Epidermal melanocyte (primary cell): ENCODE data around the gene CCBE1.

ENCODE experiments used
- DNase-seq: peaks from one replicate; pipeline ENCODE4 v3.0.0; 2011; ENCODE audit warnings: low spot score; ENCODE audit not compliant: insufficient read length

The CCBE1 gene

DNA sequence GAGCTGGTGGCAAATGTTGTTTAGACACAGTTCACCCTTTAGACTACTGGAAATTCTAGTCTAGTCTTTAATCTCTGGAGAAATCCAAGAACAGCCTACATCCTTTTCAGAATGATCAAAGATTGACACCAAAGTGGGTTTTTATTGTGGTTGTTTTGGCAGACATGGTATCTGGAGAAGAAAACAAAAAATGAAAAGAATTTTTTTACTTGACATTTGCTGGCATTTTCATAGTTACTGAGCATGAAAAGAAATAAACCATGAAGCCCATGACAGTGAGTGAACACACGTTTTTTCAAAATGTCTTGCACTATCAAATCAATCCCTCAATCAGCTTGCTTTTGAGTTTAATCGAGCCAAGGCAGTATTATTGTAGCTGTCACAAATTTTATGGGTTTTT is 125.3 kb downstream of the CCBE1 start:
- DNase-seq: no peak

DNA sequence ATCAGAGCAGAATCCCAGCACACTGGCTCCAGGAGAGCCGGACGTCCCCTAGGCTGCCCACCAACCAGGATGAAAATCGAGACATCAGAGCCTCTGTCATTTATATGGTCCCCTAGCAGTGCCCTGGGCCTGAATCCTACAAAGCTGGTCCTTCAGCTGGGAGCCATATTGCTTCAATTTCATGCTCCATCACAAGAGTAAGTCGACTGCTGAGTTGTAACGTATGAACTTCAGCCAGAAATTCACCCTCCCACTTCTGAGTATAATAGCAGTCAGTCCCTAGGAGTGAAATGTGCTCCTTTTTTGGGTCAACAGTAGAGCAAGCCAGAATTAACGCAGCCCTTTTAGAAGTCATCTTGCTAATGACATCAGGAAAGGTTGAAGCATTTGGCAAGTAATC is 126.4 kb downstream of the CCBE1 start:
- no peak for DNase-seq

DNA sequence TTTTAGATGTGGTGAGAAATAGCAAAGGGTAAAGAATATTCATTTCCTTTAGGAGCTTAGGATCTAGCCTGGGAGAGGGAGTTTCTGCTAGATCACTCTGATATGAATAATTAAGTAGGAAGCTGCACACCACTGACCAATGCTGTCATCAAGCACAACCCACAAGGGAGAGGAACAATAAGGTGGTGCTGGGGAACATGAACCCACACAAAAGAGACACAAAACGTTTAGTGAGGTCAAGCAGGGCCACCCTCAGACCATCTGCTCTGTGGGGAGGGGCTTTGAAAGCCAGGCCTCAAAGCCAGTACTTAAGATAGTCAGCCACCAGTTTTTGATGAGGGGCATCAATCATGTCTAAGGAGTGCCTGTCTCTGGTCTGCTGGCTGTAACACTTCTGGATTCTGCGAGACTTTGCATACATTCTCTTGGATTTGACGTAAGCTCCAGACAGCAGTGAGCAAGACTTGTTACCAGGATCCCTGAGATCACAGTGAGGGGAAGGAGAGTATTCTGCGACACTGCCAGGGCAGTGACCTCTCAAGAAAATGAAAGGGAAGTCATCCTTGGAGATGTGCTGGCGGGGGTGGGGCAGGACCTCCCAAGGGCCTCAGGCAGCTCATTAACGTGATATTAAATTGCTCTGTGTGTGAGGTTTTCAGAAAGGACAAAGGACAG is 127.0 kb downstream of the CCBE1 start:
- no peak for DNase-seq

DNA sequence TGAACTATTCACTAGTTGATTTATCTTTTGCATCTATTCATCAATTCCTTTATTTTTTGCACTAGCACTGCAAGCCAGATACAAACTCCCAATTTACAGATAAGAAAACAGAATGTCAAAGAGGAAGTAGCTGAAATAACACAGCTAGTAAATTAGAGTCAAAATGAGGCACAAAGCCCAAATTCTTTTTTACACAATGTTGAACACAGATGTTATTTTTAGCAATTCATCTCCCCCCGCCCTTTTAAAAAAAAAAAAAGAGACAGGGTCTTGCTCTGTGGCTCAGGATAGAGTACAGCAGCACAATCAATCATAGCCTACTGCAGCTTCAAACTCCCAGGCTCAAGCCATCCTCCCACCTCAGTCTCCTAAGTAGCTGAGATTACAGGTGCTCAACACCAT is 127.8 kb downstream of the CCBE1 start:
- no peak for DNase-seq

DNA sequence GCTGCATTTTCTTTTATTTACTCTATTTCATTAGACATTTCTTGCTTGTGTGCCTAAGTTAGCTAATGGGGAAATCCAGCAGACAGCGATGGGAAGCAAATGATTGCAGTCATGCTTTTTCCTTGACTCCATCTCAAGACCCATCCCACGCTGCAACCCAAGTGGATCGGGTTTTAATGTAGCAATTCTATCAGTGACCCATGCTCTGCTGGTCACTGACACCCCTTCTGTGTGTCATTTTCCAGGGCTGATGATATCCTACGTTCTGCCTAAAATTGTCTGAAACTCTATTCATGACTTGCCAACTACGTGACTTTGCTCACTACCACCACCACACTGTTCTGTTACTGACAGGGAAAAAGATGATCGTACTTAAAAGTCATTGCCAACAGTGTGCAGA is 129.8 kb downstream of the CCBE1 start:
- DNase-seq: no peak

DNA sequence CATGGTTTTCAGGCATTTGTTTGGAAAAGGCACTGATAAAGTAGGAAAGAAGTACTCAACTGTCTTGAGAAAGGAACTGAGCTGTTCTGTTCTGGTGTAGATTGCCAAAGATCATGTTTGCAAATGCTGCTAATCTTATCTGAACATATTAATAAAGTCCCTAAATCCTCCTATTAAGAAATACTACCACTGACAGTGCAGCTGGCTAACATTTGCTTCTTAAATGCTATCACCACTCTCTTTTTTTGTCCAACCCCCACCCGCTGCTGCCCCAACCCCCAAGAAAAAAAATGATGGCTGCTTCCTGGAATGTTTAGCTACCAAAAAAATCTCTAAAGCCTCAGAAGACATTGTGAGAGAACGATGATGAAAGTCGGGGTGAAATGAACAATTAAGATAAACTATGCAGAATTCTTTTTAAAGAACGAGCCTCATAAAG is 130.7 kb downstream of the CCBE1 start:
- DNase-seq: no peak

DNA sequence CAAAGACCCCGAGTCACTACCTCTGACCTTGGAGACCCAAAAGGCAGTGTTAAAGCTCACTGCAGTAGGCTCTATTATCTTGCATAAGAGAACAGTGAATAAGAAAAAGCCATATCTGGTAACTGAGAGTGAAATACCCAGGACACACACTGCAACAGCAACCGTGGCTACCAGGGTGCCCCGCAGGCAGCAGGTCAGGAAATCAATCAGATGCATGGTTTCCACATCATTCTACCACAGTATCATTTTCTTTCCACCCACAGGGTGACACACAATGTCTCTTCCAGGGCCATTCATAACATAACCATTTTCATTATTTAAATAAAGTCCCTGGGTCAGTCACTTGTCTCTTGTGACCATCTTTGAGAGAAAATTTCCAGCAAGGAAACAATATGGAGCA is 131.3 kb downstream of the CCBE1 start:
- no peak for DNase-seq

DNA sequence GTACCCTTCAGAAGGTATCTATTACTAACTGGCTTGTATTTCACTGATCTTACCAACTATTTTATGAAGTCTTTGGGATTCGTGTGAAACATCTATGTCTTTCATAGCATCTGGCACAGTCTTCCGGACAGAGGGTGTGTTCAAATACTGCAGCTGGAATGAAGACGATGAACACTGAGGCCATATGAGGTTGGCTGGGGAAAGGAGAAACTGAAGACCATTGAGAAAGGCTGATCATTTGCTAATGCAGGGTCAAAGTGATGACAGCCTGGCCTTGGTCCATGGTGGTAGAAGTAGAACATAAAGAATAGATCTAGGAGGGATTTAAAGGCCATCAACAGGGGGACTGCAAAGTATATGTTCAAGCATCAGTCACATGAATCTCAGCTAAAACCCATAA is 132.7 kb downstream of the CCBE1 start:
- DNase-seq: no peak

DNA sequence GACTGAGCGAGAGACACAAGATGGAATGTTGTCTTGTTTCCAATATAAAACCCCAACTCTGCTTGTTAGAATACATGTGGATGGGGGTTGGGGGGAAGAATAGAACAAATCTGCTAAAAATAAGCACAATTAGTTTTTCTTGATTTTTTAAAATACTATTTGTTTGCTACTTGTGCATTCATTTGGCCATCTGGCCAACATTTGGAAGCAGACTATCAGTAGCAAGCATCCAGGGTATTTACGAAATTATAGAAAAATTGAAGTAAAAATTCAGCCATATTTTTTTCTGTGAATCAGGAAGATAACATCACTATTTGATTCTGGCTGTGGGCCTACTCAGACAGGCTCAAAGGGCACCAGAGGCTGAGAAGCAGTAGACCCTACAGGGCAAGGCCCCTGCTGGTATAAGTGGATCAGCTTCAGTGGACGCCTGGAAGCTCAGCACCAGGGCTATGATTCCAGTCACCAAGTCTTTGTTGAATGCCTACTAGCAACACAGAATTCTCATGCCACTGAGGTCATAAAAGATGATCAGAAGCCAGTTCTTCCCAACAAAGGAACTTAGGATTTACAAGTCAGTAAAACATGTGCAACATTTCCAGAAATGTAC is 133.9 kb downstream of the CCBE1 start:
- no peak for DNase-seq

DNA sequence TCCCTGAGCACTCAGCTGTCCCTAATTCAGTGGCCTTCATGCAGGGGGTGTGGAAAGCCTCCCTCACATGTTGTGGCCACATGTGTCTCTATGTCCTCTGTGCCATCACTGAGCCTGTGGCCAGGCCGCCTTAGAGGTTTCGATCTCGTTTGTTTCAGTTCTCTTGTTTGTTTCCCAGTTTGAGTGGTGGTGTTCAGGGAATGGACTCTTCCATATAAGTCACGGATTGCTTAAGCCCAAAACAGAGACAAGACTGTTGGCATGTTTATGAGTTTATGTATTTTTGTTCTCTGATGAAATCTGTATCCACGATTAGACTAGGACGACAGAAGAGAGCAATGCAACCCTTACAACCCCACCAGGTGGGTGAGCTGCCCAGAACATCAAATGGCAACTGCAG is 134.5 kb downstream of the CCBE1 start:
- DNase-seq: no peak

DNA sequence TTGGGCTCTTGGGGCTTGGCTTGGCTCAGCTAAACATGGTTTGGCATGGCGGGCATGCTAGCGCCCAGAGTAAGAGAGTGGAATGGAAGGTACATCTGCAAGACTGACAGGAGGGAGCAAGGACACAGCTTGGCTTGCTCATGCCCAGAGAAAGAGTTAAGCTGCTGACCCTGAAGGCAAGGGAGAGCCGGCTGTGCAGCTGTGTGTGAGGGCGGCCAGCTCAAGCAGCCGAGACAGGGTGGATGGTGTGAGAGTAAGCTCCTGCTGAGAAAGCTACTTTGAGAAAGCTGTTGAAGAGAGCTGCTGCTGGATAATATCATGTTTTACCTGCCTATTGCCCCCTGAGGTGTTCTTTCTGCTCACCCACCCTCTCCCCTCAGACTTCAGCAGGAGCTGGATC is 135.6 kb downstream of the CCBE1 start:
- DNase-seq: no peak

DNA sequence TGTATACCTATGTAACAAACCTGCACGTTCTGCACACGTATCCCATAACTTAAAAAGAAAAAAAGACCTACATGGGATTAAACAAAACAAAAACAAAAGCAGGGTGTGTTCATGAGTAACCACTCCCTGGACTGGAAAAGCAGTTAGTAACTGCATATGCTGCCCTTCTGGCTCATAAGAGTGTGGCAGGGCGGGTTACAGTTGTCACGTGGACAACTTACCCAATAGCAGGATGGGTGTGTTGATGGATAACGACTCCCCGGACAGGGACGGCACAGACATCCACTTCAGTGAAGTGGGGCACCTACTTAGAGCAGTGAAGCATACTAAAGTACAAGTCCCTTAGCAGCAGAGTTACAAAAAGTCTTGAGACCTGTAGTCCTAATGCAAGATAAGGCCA is 136.7 kb downstream of the CCBE1 start:
- no peak for DNase-seq

DNA sequence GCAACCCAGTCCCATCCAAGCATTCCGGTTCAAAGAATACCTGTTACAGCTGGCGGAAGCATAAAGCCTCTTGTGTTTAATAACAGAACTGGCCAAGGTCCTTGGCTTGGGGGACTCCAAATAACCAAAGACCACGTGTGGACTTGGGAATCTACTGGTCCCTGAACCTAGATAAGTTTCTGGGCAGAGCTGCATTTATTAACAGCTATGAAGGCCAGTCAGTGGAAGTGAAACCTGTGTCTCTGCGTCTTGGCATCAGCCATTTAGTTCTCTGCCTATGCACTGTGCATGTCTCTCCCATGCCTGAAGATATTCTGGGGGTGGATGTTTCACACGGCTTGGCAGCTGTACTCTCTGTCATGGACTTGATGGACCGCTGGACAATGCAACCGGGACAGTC is 137.7 kb downstream of the CCBE1 start:
- DNase-seq: no peak

DNA sequence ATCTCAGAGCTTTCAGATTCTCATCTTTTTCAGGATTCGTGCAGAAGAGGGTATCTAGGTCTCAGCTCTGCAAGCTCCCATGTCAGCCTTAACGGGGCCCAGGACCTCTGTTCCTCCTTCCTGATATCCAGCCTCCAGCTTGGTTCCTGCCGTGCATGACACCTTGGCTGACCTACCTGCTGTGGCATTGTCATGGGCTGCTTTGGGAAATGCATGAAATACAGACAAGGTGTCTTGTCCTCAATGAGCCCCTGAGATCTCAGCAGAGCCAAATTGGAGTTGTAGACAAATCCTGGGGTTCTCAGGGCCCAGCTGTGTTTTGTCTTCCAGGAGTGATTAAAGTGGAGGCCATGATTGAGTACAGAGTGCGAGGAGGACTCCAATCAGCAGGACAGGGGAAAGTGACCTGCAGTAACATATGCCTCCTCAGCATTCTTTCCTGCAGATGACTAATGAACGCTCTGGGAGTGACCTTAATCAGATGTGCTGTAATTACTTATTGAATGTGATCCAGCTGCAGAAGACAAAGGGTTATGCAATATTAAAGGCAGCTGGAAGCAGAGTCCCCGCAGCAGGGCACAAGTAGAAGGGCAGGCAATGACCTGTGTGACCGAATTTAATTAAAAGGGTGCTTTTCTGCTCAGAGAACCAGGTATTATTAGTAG is 141.1 kb downstream of the CCBE1 start:
- DNase-seq: no peak

DNA sequence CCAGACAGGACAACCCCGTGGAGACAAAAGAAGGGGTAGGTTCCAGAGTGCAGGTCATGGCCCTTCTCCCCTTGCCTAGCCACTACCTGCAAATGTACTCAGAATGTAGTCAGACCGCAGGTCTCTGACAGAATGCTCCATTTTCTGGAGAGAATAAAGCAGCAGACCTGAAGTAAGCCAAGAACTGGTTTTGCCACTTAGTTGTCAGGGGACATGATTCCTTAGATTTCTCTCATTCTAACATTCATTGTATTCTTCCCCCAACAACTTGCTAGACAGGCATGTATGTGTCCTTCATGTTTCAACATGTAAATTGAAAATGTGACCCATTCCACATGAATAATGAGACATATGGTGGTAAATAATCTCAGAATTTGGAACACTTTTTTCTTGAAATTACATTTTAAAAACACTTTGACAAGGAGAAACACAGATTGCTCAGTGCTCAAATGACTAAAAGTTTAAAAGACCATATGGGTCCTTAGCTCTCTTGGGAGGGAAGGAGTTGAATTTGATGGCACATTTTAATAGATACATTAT is 142.4 kb downstream of the CCBE1 start:
- no peak for DNase-seq

DNA sequence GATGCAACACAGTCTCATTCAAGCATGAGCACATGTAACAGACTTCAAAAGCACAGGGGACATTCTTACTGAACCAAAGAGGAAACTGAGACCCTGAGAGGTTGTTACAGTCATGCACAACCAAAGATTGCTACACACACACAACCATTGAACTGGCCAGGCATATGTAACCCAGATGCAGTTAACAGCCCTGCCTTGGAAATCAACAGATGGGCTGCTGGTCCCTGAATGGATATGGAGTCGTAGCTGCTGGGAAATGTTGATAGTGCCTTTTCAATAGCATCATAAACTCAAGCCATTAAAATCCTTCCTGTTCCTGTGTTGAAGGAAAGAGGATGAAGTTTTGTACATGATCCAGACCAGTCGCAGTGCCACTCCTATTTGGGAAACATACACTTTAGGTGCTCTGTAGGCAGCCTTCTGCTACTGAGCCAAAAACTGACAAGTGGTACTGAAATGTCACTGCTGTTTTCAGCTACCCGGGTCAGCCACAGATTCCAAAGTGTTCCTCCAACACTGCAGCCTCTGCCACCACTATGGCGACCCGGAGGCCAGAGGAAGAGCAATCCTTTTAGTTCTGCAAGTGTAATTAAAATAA is 143.9 kb downstream of the CCBE1 start:
- no peak for DNase-seq

DNA sequence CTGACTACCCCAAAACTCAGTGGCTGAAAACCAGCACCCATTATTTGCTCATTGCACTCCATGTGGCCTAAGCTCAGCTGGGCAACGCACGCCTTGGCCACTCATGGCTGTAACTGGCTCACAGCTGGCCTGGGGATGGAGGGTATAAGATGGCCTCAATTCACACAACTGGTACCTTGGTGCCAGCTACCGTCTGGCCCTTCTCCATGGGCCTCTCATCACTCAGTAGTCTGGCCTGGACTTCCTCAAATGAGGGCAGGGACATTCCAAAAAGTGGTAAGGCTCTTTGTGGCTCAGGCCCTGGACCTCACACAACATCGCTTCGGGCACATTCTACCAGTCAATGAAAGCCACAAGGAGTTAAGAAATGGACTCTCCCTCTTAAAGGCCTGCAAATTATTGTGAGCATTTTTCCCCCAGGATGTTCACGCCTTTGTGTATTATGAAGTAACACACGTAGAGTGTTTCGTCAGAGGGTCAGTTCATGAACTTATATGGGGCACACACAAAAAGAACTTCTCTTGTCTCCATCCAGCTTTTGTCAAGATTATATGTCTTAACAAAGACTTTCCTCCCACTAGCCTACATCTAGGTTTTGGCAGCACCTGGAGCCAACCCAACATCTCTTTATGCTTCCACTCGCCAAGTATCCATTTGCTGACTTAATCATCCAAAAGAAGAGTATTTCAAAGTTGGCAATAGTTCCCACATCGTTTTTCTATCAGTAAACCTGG is 145.2 kb downstream of the CCBE1 start:
- DNase-seq: no peak

DNA sequence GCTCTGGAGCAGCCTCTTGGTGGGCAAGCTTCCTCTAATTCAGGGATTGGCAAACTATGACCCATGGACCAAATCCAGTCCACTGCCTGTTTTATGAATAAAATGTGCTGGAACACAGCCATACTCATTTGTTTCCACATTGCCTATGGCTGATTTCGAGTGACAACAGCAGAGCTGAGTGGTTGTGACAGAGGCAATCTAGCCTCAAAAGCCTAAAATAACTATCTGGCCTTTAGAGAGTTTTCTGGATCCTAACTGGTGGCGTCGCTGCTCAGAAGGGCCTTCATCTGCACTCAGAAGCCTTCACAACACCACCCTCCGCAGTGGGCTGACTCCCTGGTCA is 147.1 kb downstream of the CCBE1 start:
- DNase-seq: no peak

DNA sequence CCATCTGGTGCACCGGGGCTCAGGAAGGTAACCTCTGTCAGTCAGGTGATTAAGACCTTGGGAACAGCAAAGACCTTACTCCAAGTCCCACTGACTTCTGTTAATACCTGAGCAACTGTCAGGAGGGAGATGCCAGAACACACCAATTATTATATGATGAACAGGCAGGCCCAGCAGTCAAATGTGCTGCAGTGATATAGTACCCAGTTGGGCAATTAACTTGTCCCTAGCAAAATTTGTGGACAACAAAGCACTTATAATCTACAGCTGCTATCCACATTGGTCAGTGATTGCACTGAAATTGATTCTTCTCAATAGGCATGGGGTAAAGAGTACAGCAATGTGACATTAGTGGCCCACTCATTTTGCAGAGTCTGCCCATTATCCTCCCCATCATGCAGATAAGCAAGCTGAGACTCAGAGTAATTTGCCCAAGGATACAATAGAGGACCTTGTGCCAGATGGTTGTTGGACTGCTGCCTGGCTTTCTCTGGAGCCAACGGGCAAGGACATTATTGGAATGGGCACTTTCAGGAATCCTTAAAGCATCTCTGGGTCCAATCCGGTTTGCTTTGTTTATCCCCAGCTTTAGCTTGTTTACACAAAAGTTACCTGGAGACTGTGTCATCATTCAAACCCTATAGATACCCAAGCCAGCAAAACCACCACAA is 147.6 kb downstream of the CCBE1 start:
- DNase-seq: no peak

DNA sequence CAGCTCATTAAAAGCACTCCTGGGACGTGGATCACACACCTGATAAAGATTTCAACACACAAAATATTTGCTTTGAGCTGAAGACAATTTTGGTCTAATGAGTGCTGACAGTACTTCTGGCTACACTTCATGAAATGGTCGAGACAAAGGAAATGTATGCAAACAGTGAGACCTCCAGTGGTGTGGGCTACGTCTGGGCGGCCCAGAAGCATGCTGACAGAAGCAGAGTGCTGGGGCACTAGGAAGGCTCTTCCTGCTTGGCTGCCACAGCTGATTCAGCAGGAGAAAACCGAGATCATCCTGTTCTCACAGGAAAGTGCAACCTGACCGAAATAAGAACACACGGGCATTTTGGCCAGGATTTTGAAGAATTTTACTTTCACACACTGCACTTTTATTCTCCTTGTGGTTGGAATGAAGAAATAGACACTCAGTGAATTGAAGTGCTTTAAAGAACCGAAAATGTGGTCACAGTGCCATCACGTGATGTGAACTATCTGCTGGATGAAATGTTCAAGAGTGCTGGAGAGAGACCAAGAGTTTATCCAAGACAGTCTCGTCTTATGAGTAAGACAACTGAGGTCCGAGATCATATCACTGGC is 149.5 kb downstream of the CCBE1 start:
- DNase-seq: no peak

DNA sequence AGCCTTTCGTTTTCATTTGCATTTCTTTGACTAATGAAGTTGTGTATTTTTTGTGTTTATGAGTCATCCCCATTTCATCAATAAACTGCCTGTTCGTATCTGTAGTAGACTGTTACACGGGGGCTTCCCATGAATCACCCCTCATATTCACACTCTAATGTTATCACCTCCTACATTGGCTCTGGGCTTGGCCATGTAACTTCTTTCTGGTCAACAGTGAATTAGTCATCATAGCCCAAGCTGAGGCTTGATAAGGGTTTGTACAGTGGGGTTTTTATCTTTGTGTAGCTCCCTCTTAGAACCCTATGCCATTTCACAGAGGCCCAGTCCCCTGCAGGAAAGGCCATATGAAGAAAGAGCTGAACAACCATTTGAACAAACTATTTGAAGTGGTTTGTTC is 151.0 kb downstream of the CCBE1 start:
- DNase-seq: no peak
